Prostate gland (tissue), 2 donors: ENCODE measurements around the gene ANO10. TPM values are rescaled to one million over a fixed set of nuclear protein-coding genes. Genes with fewer than 3 reads are reported as not detected.

Experiments used
- DNase-seq: peaks from one replicate; pipeline ENCODE4 v3.0.0-alpha.2; 2019; ENCODE audit warnings: low spot score
- H3K27ac ChIP-seq, 2 donors: fragments of 200-600 bp; sonication (generic); 2 replicates each; pipeline ENCODE4 v1.5.1; 2017 to 2019
- H3K27me3 ChIP-seq: fragments of 200-600 bp; sonication (generic); replicated peaks from 2 replicates; pipeline ENCODE4 v1.5.1; 2019; ENCODE audit not compliant: insufficient read depth
- H3K36me3 ChIP-seq, 2 donors: fragments of 200-600 bp; sonication (generic); 1 replicate in 1 of 2; 2 replicates in 1 of 2; pipeline versions ENCODE4 v1.5.1 to v1.8.1; 2017 to 2019
- H3K4me1 ChIP-seq: fragments of 200-600 bp; sonication (generic); replicated peaks from 2 replicates; pipeline ENCODE4 v1.5.1; 2019
- H3K4me3 ChIP-seq, 2 donors: fragments of 200-600 bp; sonication (generic); 2 replicates each; pipeline ENCODE4 v1.5.1; 2017 to 2019
- H3K9me3 ChIP-seq: fragments of 200-600 bp; sonication (generic); 2 replicates; pipeline ENCODE4 v1.5.1; 2017
- CTCF ChIP-seq, 4 experiments: fragments of 200-600 bp in 2 of 4; fragments of 450-650 bp in 2 of 4; sonication (generic) in 2 of 4; IDR thresholded peaks; 1 replicate in 3 of 4; 2 replicates in 1 of 4; pipeline ENCODE4 v1.5.1; 2016 to 2019; ENCODE audit warnings: antibody characterized with exemption in 4 of 4, mild to moderate bottlenecking in 2 of 4, moderate library complexity in 2 of 4
- POLR2A ChIP-seq: fragments of 450-650 bp; IDR thresholded peaks from one replicate; pipeline ENCODE4 v1.6.1; 2016; ENCODE audit warnings: antibody characterized with exemption, mild to moderate bottlenecking
- POLR2AphosphoS5 ChIP-seq: sonication (generic); formaldehyde crosslinking; IDR thresholded peaks from one replicate; pipeline ENCODE4 v1.6.1; 2017; ENCODE audit warnings: antibody characterized with exemption
- WGBS: methylation state at CpG from one replicate; pipeline ENCODE4 v1.1.5; 2018; 5-methylcytosine and 5-hydroxymethylcytosine counted together
- intact Hi-C: fragments of 100-400 bp; cut with DNase I; formaldehyde crosslinking; loops from one replicate; pipeline ENCODE4 v1.14.2; 2022
- total RNA-seq, 2 donors: library from RNA; depleted of rRNA; stranded (reverse); fragments of >200 nt; gene quantifications; one replicate each; pipeline ENCODE4 v1.1.0, GENCODE V29; 2016

ANO10 gene
- total RNA-seq, 2 donors from 2014 or later = 12.4 to 17.7 TPM

DNA sequence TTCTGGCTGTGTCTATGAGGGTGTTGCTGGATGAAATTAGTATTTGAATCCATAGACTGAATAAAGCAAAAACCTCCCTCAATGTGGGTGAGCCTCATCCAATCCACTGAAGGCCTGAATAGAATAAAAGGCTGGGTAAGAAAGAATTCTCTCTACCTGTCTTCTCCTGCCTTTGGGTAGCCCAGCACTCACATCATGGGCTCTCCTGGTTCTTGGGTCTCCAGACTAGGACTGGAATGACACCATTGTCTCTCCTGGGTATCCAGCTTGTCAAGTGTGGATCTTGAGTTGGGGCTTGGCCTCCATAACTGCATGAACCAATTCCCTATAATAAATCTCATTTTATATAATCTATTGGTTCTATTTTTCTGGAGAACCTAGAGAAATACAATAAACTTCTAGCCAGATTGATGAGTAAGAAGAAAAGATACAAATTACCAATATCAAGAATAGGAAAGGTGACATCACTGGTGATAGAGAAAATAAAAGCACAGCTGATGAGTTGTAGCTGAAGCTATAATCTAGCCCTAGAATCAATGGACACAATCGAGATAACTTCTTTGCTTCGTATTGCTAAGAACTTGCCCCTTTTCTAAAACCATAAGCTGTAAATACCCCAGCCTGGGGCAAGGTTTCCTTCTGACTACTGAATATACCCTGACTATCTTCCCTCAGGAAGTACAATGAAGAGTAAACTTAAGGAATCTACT is 106.4 kb downstream of the ANO10 start:
- no peak overlapping the region for H3K27ac ChIP-seq
- H3K27me3 ChIP-seq = no peaks in the 10 kb centered on the region
- intact Hi-C loops = no loop called here
- no peaks in the 10 kb centered on the region for H3K9me3 ChIP-seq
- H3K36me3 ChIP-seq = no peaks in the 10 kb centered on the region
- DNase-seq = no peak
- H3K4me3 ChIP-seq = no peak overlapping the region
- no peaks in the 10 kb centered on the region for H3K4me1 ChIP-seq
- 88% methylated on average over 2 of the region's 2 CpGs for WGBS
- TF ChIP-seq POLR2AphosphoS5 (no peak), CTCF (IDR thresholded peaks at IDR 0.05) (no peak), POLR2A (no peak)

DNA sequence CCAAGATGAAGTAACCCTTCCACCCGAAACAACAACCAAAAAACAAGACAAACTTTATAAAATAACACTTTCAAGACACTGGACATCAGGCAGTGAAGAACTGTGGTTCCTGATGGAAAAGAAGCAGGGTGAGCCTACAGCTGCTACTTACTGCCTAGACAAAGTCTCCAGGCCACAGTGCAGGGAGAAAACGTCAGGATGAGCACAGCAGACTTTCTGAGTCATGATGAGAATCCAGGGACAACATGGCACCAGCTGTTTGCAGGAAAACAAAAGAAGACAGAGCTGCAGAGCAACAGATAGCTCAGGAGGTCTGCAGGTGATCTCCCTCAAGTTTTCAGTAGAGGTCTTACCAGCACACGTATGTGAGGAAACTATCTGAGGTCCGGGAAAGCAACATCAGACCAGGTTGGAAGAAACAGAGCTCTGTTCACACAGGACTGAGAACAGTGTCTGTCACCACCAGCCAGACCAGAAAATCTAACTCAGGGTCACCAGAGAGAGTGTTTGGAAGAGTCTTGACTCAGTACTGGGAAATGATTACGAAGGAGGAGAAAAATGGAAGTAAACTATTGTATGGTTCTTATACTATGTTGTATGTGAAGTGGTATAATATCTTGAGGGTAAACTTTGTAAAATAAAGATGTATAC is 108.9 kb downstream of the ANO10 start:
- 91% methylated on average over 5 of the region's 5 CpGs for WGBS
- no peak for TF ChIP-seq POLR2A
- TF ChIP-seq CTCF (IDR thresholded peaks at IDR 0.05) = no peak
- no peak for TF ChIP-seq POLR2AphosphoS5
- no peaks in the 10 kb centered on the region for H3K27me3 ChIP-seq
- no peaks in the 10 kb centered on the region for H3K36me3 ChIP-seq
- H3K9me3 ChIP-seq = no peaks in the 10 kb centered on the region
- DNase-seq = no peak
- intact Hi-C loops = no loop called here
- no peak overlapping the region for H3K4me3 ChIP-seq
- H3K27ac ChIP-seq = no peak overlapping the region
- H3K4me1 ChIP-seq = no peaks in the 10 kb centered on the region

- no peaks in the 10 kb centered on the region for H3K4me1 ChIP-seq
- no peaks in the 10 kb centered on the region for H3K36me3 ChIP-seq
- TF ChIP-seq CTCF (IDR thresholded peaks at IDR 0.05) (no peak), POLR2A (no peak), POLR2AphosphoS5 (no peak)
- H3K4me3 ChIP-seq = no peak overlapping the region
- H3K27ac ChIP-seq = no peak overlapping the region
- intact Hi-C loops = no loop called here
- no peak for DNase-seq
- 65% methylated on average over 4 of the region's 4 CpGs for WGBS
- H3K9me3 ChIP-seq = no peaks in the 10 kb centered on the region
- no peaks in the 10 kb centered on the region for H3K27me3 ChIP-seq
Measured at GRCh38 chr3:43506644-43507043, 115.2 kb downstream of the ANO10 start.

DNA sequence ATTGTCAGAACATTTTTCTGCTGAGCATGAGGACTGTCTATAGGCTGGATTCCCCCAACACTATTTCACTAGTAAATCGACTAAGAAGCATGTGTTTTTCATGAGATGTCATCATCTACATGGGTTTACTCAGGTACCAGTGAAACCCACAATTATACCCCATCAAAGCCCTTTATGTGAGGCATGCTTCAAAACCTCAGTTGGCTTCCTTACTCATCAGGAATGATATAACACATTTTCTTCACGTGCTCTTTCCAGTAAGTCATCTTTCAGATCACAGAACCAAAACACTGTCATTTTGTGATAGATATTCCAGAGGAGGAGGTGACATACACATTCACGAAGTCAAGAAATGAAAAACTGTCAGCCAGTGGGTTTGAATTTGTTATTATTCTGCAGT is 116.5 kb downstream of the ANO10 start:
- intact Hi-C loops = no loop called here
- H3K9me3 ChIP-seq = no peaks in the 10 kb centered on the region
- no peak overlapping the region for H3K4me3 ChIP-seq
- no peaks in the 10 kb centered on the region for H3K4me1 ChIP-seq
- no peak for DNase-seq
- TF ChIP-seq POLR2AphosphoS5 (no peak), POLR2A (no peak), CTCF (IDR thresholded peaks at IDR 0.05) (no peak)
- 54% methylated on average over 3 of the region's 3 CpGs for WGBS
- H3K27ac ChIP-seq = no peak overlapping the region
- H3K36me3 ChIP-seq = no peaks in the 10 kb centered on the region
- no peaks in the 10 kb centered on the region for H3K27me3 ChIP-seq
